H9 (cell line): ENCODE measurements around the gene METRN. TPM values are rescaled to one million over a fixed set of nuclear protein-coding genes. Genes with fewer than 3 reads are reported as not detected.

Experiments used
- DNase-seq: peaks from one replicate; pipeline ENCODE4 v3.0.0-alpha.2; 2017
- H2AFZ ChIP-seq: one replicate; pipeline ENCODE4 v1.6.1; 2013; ENCODE audit warnings: mild to moderate bottlenecking, low read length, control low read depth, moderate library complexity
- H2AK5ac ChIP-seq: 2 replicates; pipeline ENCODE4 v1.6.1; 2013; ENCODE audit warnings: low read length, control low read depth, mixed read lengths; ENCODE audit not compliant: insufficient read length
- H2BK120ac ChIP-seq: one replicate; pipeline ENCODE4 v1.6.1; 2013; ENCODE audit warnings: low read depth, mild to moderate bottlenecking, low read length, control low read depth, inconsistent platforms; ENCODE audit not compliant: poor library complexity, severe bottlenecking
- H2BK12ac ChIP-seq: 2 replicates; pipeline ENCODE4 v1.6.1; 2013; ENCODE audit warnings: low read length, control low read depth, mixed read lengths, low read depth; ENCODE audit not compliant: insufficient read length
- H2BK15ac ChIP-seq: 2 replicates; pipeline ENCODE4 v1.6.1; 2013; ENCODE audit warnings: low read depth, low read length, control low read depth
- H2BK20ac ChIP-seq: one replicate; pipeline ENCODE4 v1.6.1; 2013; ENCODE audit warnings: low read depth, mild to moderate bottlenecking, low read length, control low read depth, inconsistent platforms; ENCODE audit not compliant: poor library complexity, severe bottlenecking
- H2BK5ac ChIP-seq: 2 replicates; pipeline ENCODE4 v1.6.1; 2013; ENCODE audit warnings: low read length, control low read depth, mixed read lengths; ENCODE audit not compliant: insufficient read length
- H3K14ac ChIP-seq: 2 replicates; pipeline ENCODE4 v1.6.1; 2013; ENCODE audit warnings: low read length, control low read depth; ENCODE audit not compliant: insufficient read depth
- H3K18ac ChIP-seq: 2 replicates; pipeline ENCODE4 v1.6.1; 2013; ENCODE audit warnings: low read depth, mild to moderate bottlenecking, mixed read lengths, low read length, control low read depth; ENCODE audit not compliant: insufficient read length
- H3K23ac ChIP-seq: 2 replicates; pipeline ENCODE4 v1.6.1; 2013; ENCODE audit warnings: low read length, control low read depth, mixed read lengths, low read depth; ENCODE audit not compliant: insufficient read length
- H3K23me2 ChIP-seq: 2 replicates; pipeline ENCODE4 v1.6.1; 2013; ENCODE audit warnings: low read depth, mild to moderate bottlenecking, mixed read lengths, low read length, control low read depth; ENCODE audit not compliant: insufficient read length, poor library complexity, severe bottlenecking
- H3K27ac ChIP-seq: 2 replicates; pipeline ENCODE4 v1.5.1; 2013; ENCODE audit warnings: low read length, control low read depth, mixed read lengths, low read depth; ENCODE audit not compliant: insufficient read length
- H3K27me3 ChIP-seq: 2 replicates; pipeline ENCODE4 v1.6.1; 2013; ENCODE audit warnings: low read length, control low read depth, inconsistent platforms; ENCODE audit not compliant: insufficient read depth
- H3K4ac ChIP-seq: 2 replicates; pipeline ENCODE4 v1.6.1; 2013; ENCODE audit warnings: low read depth, mild to moderate bottlenecking, control low read depth, inconsistent platforms, low read length, moderate library complexity
- H3K4me1 ChIP-seq: 2 replicates; pipeline ENCODE4 v1.6.1; 2013; ENCODE audit warnings: low read length, control low read depth, inconsistent platforms; ENCODE audit not compliant: insufficient read depth
- H3K4me2 ChIP-seq: 2 replicates; pipeline ENCODE4 v1.6.1; 2013; ENCODE audit warnings: low read length, control low read depth, mixed read lengths; ENCODE audit not compliant: insufficient read length, insufficient read depth
- H3K56ac ChIP-seq: 2 replicates; pipeline ENCODE4 v1.6.1; 2013; ENCODE audit warnings: low read depth, mild to moderate bottlenecking, mixed read lengths, low read length, control low read depth; ENCODE audit not compliant: insufficient read length
- H3K79me1 ChIP-seq: 2 replicates; pipeline ENCODE4 v1.6.1; 2013; ENCODE audit warnings: low read depth, mild to moderate bottlenecking, moderate library complexity, low read length, control low read depth, inconsistent platforms; ENCODE audit not compliant: insufficient read depth, poor library complexity, severe bottlenecking
- H3K79me2 ChIP-seq: 2 replicates; pipeline ENCODE4 v1.6.1; 2013; ENCODE audit warnings: low read length, control low read depth, inconsistent platforms; ENCODE audit not compliant: insufficient read depth
- H3K9ac ChIP-seq: 2 replicates; pipeline ENCODE4 v1.6.1; 2013; ENCODE audit warnings: low read length, control low read depth, mixed read lengths; ENCODE audit not compliant: insufficient read length; ENCODE audit errors: extremely low read depth
- H3K9me3 ChIP-seq: one replicate; pipeline ENCODE4 v1.6.1; 2013; ENCODE audit warnings: low read depth, low read length, inconsistent platforms; ENCODE audit not compliant: control insufficient read depth
- H3T11ph ChIP-seq: one replicate; pipeline ENCODE4 v1.6.1; 2013; ENCODE audit warnings: mild to moderate bottlenecking, low read length, control low read depth, inconsistent platforms
- H4K20me1 ChIP-seq: one replicate; pipeline ENCODE4 v1.6.1; 2013; ENCODE audit not compliant: control insufficient read depth, insufficient read length, insufficient read depth
- H4K5ac ChIP-seq: 2 replicates; pipeline ENCODE4 v1.6.1; 2013; ENCODE audit warnings: low read depth, mild to moderate bottlenecking, mixed read lengths, low read length, control low read depth; ENCODE audit not compliant: insufficient read length
- H4K8ac ChIP-seq: replicated peaks from 2 replicates; pipeline ENCODE4 v1.6.1; 2013; ENCODE audit warnings: low read length, control low read depth, mixed read lengths, low read depth; ENCODE audit not compliant: insufficient read length
- H4K91ac ChIP-seq: 2 replicates; pipeline ENCODE4 v1.6.1; 2013; ENCODE audit warnings: low read depth, mild to moderate bottlenecking, moderate library complexity, mixed read lengths, low read length, control low read depth; ENCODE audit not compliant: insufficient read length
- H3K27ac Mint-ChIP-seq, 3 experiments: 2 replicates in 2 of 3; 3 replicates in 1 of 3; pipeline ENCODE4 v1.8.0; 2020 to 2021; ENCODE audit warnings: mixed read lengths in 3 of 3, mild to moderate bottlenecking in 1 of 3, moderate library complexity in 1 of 3
- H3K27me3 Mint-ChIP-seq: 2 replicates; pipeline ENCODE4 v1.8.0; 2021; ENCODE audit warnings: low read depth, mild to moderate bottlenecking, moderate library complexity, mixed read lengths
- H3K36me3 Mint-ChIP-seq, 3 experiments: 2 replicates in 2 of 3; 3 replicates in 1 of 3; pipeline ENCODE4 v1.8.0; 2020 to 2021; ENCODE audit warnings: low read depth in 3 of 3, mixed read lengths in 3 of 3; ENCODE audit not compliant: insufficient read depth in 1 of 3
- H3K4me1 Mint-ChIP-seq, 2 experiments: 2 replicates each; pipeline ENCODE4 v1.8.0; 2020; ENCODE audit warnings: mixed read lengths in 2 of 2
- H3K4me3 Mint-ChIP-seq, 2 experiments: 2 replicates in 1 of 2; 3 replicates in 1 of 2; pipeline ENCODE4 v1.8.0; 2020 to 2021; ENCODE audit warnings: mild to moderate bottlenecking in 2 of 2, mixed read lengths in 2 of 2, moderate library complexity in 1 of 2
- H3K9me3 Mint-ChIP-seq, 2 experiments: 2 replicates in 1 of 2; 3 replicates in 1 of 2; pipeline ENCODE4 v1.8.0; 2020; ENCODE audit warnings: mild to moderate bottlenecking in 2 of 2, mixed read lengths in 2 of 2, moderate library complexity in 1 of 2
- WGBS: extraction: QIAGEN DNeasy Blood & Tissue Kit; methylation state at CpG from one replicate; pipeline ENCODE4 v1.1.7; 2013; ENCODE audit warnings: missing lambda C conversion rate, low lambda C conversion rate, mixed read lengths; ENCODE audit not compliant: insufficient read length; ENCODE audit errors: extremely low coverage; 5-methylcytosine and 5-hydroxymethylcytosine counted together
- total RNA-seq: library from RNA; stranded (reverse); gene quantifications from 2 replicates; pipeline ENCODE4 v1.2.1, GENCODE V29; 2021
- TF ChIP-seq, protein P1 (sequence below): fragments of 200-600 bp; sonication (generic); conservative IDR thresholded peaks from 3 replicates; pipeline ENCODE4 v1.8.0; 2021; ENCODE audit warnings: antibody characterized with exemption, mild to moderate bottlenecking

METRN gene
- total RNA-seq, 1 experiment from 2014 or later: 26.2 TPM

GRCh38 chr16:693364-693763 is 21.6 kb upstream of the METRN start:
- Histone ChIP-seq H3K9me3 (no peaks in the 10 kb centered on the region), H3K14ac (no peak overlapping the region; the same call in 1 of the 2 replicates), H2BK12ac (no peak overlapping the region), H4K20me1 (no peaks in the 10 kb centered on the region), H3T11ph (no peak overlapping the region), H4K91ac (no peak overlapping the region), H3K27me3 (peaks cover 11% of the 10 kb centered on the region; the same call in 1 of the 2 replicates), H3K56ac (no peak overlapping the region), H4K8ac (no peak overlapping the region), H3K9ac (no peak overlapping the region), H3K27ac (no peak overlapping the region), H2BK15ac (no peak overlapping the region; the same call in 1 of the 2 replicates), H2BK120ac (no peak overlapping the region), H3K18ac (no peak overlapping the region), H3K4me1 (no peaks in the 10 kb centered on the region), H3K23me2 (peaks cover 27% of the 10 kb centered on the region), H2BK5ac (no peak overlapping the region), H3K23ac (no peak overlapping the region), H3K4ac (no peak overlapping the region), H3K4me2 (peak overlapping the region; percentile 56), H3K79me1 (no peaks in the 10 kb centered on the region), H4K5ac (no peak overlapping the region), H3K79me2 (no peaks in the 10 kb centered on the region), H2BK20ac (no peak overlapping the region), H2AFZ (no peak overlapping the region), H2AK5ac (no peak overlapping the region)
- H3K4me1 Mint-ChIP-seq: peaks cover 0 to 16% of the 10 kb centered on the region in 2 experiments; a peak in 3 of 4 replicates
- no peak for DNase-seq
- H3K4me3 Mint-ChIP-seq: peak overlapping the region; percentile 43 to 72
- H3K27me3 Mint-ChIP-seq: peaks cover 71% of the 10 kb centered on the region
- H3K36me3 Mint-ChIP-seq: no peaks in the 10 kb centered on the region
- no peaks in the 10 kb centered on the region; a peak in 1 of 5 replicates for H3K9me3 Mint-ChIP-seq
- H3K27ac Mint-ChIP-seq: no peak overlapping the region; a peak in 1 of 7 replicates
- TF ChIP-seq, protein P1, sequence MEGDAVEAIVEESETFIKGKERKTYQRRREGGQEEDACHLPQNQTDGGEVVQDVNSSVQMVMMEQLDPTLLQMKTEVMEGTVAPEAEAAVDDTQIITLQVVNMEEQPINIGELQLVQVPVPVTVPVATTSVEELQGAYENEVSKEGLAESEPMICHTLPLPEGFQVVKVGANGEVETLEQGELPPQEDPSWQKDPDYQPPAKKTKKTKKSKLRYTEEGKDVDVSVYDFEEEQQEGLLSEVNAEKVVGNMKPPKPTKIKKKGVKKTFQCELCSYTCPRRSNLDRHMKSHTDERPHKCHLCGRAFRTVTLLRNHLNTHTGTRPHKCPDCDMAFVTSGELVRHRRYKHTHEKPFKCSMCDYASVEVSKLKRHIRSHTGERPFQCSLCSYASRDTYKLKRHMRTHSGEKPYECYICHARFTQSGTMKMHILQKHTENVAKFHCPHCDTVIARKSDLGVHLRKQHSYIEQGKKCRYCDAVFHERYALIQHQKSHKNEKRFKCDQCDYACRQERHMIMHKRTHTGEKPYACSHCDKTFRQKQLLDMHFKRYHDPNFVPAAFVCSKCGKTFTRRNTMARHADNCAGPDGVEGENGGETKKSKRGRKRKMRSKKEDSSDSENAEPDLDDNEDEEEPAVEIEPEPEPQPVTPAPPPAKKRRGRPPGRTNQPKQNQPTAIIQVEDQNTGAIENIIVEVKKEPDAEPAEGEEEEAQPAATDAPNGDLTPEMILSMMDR: no peak
- no CpG with 5 or more reads among the region's 22 CpGs for WGBS
